ENCODE data around the gene PIP5K1B.

PIP5K1B gene

DNA sequence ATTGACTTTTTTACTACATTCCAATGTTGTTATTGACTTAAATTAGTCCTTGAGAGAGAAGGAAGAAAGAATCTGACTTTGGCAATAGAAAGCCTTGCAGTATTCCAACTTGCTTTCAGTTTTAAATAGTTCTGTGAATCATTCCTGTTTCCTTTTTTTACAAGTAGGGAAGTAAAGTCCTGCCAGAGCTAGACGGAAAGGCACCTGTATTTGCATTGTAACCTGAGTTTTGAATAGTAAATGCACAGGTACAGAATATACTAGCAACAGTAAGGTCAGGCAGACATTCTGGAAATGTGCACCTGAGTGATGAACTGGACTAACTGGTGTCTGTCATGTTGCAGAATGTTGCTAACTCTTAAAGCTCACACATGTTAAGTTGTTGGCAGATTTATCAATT, 208.0 kb downstream of the PIP5K1B start:
- no peak for DNase-seq (ENCODE audit: low spot score)

DNA sequence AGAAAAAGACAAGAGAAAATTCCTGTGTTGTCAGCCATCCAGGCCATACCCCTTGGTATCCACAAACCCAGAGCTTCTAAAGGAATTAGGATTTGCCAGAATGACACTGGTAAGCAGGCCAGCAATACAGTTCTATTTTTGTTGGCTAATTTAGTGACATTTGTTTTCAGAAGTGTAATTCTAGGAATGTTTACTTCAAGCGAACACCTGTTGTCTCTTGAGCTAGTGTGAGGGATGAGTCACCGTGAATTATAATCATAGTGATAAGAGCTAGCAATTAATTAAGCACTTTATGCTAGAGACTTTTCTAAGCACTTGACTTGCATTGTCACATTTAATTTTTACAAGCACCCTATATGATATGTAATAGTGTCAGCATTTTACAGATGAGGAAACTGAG, 209.7 kb downstream of the PIP5K1B start:
- no peak for DNase-seq (ENCODE audit: low spot score)

DNA sequence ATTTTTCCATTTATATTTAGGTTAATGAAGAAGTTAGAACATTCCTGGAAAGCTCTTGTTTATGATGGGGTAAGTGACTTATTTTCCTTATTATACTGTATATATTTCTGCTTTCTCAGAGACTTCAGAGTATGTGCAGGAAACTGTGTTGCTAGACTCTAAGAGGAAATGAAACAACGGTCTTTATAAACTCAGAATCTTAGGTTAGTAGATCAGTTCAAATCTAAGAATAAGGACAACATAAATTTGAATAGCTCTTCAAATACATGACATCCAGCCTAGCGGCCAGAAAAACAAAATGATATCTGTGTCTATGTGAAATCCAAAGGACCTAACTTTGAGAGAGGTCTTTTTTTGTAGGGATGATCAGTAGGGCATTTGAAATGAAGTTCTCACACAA, 214.6 kb downstream of the PIP5K1B start:
- no peak for DNase-seq (ENCODE audit: low spot score)

DNA sequence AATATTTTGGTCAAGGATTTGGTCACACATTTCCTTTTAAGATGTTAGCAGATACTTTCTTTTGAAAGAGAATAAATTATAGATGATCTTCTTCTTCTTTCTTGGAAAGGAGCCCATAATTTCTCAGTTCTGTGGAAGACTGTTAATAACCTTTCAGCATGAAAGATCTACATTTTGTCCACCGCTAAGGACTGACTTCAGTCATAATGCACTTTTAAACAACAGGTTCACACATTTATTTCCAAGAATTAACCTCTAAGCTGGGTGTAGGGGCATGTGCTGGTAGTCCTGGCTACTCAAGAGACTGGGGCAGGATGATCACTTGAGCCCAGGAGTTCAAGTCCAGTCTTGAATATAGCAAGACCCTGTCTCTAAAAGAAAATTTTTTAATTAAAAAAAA, 215.9 kb downstream of the PIP5K1B start:
- DNase-seq (ENCODE audit: low spot score): no peak

DNA sequence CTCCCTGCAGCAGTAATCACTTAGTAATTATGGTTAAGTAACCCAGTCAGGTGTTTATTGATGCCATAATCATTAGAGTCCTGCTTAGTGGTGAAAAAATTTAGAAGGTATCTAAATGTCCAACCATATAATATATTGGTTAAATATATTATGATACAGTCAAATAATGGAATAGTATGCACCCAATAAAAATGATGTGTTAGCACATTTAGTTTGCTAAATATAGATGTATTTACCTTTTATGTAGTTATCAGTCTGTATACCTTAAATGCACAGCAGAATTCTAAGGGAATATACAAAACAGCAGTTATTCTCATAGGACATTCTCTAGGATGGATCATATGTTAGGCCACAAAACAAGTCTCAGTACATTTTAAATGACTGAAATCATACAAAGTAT, 218.4 kb downstream of the PIP5K1B start:
- DNase-seq (ENCODE audit: low spot score): no peak

DNA sequence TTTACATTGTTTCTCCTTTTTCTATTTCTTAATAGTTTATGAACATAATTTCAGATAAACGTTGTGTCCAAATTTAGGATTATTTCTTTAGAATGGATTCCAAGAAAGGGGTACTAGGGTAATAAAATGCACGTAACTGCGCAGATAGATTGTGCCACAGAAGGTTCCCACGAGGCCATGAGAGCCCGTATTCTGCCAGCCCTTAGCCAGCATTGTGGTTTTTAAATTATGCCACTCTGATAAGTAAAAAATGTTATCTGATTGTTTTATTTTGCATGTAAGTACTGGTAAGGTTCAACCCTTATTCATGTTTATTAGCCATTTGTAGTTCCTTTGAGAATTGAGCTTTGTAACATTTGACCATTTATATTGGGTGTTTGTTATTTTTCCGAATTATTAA, 220.1 kb downstream of the PIP5K1B start:
- no peak for DNase-seq (ENCODE audit: low spot score)

DNA sequence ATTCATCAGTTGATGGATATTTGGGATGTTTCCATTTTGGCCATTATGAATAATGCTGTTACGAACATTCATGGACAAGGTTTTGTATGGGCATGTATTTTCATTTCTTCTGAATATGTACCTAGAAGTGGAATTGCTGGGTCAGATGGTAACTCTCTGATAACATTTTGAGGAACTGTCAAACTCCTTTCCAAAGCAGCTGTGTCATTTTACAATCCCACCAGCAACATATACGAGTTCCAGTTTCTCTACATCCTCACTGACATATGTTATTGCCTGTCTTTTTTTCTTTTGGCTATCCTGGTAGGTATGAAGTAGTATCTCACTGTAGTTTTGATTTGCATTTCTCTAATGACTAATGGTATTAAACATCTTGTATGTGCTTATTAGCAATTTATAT, 222.1 kb downstream of the PIP5K1B start:
- no peak for DNase-seq (ENCODE audit: low spot score)

DNA sequence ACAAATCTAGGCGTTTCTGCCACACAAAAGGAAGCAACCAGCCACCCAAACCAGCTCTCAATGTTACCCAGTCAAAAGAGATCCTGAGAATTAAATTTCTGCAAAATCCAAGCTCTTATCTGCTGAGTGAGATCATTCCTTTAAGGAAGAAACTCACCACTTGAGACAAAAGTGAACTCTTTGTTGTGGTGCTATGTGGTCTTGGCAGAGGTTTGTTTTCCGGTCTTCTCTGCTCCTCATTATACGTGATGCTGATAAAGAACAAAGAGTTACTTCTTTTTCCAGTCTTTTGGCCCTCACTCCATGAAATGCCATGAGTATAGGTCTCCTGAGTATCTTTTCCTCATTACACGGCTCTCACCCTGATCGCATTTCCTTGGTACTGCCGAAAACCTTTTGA, 226.8 kb downstream of the PIP5K1B start:
- no peak for DNase-seq (ENCODE audit: low spot score)

DNA sequence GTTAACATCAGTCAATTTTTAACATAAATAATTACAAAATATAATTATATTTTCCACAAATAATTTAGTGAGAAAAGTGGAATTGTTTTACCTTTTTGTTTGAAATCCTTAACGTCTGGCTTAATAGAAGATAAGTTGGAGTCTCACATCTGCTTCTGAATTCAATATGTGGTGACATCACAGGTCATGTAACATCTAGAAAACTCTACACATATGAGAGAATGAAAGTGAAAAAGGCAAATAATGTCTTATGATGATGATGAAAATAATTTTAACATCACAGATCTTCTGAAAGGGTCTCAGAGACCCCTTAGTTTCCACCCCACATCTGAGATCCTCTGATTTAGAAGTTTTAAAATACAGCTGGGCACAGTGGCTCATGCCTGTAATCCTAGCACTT, 227.4 kb downstream of the PIP5K1B start:
- DNase-seq (ENCODE audit: low spot score): no peak

DNA sequence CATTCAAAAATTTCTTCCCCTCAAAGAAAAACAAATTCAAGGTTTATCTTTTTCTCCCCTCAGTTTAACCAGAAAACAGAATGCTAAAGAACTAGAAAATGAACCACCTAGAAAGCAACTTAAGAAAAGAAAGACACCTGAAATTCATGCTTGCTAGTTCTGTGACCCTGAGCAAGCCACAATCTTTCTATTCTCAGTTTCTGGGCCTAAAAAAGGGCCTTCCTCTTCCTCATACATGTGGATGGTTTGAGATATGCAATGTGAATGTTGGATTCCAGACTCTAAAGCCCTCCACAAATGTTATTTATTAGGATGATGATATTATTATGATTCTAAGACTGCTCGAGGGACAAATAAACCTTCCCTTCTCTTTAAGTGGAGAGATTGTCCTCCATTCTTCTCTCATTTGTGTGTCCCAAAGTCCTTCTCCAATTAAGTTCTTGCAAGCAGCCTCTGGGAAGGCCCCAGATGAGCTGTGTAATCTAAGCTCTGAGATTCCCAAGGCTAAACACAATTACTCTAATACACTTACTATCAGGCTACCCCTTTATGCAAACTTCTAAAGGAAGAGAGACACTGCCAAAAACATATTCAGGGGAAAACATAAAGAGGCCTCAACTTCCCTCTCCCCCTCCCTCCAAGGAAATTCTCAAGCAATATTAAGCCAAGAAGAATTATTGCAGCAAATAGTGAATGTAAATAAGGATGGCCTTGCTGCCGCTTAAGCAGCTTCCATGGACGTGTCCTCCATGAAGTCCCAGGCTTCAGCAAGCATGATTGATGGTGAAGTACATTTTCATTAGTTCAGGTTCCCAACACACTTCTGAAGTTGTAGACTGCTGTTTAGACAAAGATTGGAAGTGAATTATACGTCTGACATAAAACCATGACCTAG, 228.6 kb downstream of the PIP5K1B start:
- no peak for DNase-seq (ENCODE audit: low spot score)

DNA sequence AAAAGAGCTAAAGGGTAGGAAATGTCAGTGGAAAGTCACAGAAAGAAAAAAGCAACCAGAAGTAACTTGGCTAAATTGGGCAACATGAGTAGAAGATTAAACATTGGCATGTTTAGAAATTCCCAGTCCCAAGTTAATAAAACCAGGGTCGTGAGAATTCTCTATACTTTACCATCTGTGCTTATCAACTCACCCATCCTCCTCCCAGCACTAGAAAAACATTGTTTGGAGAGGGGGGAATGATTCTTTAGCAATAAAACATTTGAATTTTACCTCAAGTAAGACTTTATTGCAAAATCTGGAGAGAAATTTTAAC, 229.2 kb downstream of the PIP5K1B start:
- no peak for DNase-seq (ENCODE audit: low spot score)

DNA sequence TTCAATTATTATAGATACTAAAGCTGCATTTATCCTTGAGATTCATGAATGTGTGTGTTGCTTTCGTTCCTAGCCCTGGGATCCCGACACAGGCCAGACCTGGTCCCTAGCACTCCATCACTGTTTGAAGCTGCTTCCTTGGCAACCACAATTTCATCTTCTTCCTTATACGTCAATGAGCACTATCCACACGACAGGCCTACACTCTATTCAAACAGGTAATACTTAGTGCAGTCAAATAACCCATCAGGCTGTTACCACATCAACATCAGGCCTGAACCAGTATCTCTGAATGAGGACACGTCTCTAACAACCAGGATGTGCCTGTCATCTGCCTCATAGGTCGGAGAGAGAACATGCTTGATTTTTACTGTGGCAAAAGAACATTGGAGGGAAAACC, 235.5 kb downstream of the PIP5K1B start:
- no peak for DNase-seq (ENCODE audit: low spot score)

DNA sequence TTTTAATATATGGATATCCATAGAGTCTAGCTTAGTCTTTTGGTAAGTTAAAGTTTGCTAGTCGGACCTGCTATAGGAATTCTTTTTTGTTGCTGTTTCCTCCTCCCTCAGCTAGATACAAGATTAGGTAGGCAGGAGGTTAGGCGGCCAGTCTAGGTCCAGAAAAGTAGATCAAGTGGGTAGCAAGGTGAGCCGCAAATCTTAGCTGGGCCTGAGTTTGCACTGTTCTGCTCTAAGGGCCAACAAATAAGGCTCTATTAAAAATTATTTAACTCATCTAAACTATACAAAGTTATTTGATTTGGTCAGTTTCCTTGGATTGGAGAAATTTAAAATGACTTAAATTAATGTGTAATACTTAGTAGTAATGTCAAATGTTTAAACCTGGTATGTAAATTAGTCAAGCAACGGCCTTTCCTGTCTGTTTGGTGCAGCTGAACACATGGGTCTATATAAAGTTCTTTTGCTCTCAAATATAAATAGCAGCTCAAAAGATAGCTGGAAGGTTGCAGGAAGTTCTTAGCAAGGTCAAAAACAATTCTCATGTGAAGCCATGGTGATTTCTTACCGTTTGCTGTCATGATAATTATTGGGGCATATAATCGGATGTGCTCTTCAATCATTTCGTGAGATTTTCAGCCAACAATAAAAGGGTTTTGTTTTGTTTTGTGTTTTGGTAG, 236.9 kb downstream of the PIP5K1B start:
- no peak for DNase-seq (ENCODE audit: low spot score)

DNA sequence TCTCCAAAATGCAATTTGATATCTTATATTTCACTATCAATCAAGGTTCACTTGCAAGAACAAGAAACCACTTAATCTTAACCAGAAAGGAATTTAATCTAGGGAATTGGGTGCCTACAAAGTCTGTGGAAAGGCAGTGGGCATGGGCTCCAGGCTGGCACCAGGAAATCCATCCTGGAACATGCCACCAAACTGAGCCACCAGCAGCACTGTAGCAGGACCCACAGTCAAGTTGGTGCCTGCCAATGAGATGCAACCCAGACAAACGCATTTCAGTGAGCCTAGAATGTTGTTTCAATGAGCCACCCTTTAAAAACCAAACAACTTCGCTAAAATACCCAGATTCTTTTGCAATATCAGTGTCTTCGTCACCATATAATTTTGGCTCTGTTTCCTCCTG, 237.8 kb downstream of the PIP5K1B start:
- DNase-seq (ENCODE audit: low spot score): no peak

DNA sequence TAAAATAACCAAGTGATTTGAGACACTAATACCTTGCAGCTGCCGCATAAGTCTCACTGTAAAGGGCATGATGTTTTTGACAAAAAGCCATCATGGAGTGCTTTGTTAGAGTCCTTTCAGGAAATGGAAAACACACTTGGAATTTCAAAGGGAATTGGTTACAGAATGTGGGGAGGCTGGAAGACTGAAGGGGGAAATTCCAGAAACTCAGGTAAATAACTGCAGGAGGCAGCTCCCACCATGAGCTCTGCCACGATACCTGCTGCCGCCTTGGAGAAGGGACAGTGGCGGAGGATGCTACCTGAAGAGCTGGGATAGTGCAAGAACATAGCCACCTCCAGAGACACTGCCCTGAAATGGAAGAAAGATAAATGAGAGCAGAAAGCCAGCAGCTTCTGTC, 242.0 kb downstream of the PIP5K1B start:
- no peak for DNase-seq (ENCODE audit: low spot score)

DNA sequence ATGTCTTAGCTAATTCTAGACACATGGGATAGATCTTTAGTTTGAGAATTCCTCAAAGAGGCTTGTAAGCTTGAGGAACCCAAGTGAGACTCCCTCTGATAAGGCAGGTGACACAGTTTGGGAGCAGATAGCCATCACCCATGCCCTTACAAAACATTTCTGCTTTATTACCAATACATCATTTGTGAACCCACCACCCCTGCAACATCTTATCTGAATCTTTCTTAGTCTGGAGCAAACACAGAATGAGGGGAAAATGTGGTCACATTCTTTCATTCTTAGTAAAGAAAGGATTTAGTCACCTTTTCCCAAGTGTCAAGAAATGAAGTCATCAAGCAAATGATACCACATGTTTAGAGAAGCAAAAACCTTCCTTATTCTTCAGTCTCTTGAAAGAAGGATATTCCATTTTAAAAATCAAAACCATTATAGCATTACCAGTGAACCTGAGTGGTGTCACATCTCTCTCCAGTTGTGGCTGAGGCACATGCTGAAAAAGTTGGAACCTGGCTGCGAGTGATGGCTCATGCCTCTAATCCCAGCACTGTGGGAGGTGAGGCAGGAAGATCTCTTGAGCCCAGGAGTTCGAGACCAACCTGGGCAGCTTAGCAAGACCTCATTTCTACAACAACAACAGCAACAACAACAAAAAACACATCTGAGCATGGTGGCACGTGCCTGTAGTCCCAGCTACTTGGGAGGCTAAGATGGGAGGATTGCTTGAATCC, 243.0 kb downstream of the PIP5K1B start:
- no peak for DNase-seq (ENCODE audit: low spot score)

DNA sequence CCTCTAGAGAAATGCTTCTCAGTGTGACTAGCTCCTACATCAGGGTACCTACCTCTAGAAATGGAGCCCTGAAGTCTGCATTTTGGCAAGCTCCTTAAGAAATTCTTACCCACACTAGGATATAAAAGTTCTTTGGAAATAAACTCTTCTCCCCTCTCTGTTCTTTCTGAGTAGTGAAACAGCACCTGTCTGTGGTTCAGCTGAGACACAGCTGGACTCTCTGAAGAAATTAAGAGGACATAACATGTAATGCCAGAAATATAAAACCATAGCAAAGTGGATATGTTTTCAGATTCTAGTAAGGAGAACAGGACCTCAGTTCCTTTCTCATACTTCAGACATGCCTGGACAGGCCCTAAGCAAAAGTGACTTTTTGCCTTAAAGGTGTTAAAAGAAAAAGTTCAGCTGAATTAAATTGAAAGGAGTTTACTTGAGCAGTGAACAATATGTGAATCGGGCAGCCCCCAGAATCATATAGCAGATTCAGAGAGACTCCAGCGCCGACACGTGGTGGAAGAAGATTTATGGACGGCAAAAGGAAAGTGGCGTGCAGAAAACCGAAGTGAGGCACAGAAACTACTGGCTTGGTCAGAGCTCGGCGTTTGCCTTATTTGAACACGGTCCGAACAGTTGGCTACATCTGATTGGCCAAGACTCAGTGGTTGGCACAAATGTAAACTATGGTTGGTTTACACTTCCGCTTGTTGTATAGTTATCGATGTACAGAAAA, 244.4 kb downstream of the PIP5K1B start:
- DNase-seq (ENCODE audit: low spot score): no peak

DNA sequence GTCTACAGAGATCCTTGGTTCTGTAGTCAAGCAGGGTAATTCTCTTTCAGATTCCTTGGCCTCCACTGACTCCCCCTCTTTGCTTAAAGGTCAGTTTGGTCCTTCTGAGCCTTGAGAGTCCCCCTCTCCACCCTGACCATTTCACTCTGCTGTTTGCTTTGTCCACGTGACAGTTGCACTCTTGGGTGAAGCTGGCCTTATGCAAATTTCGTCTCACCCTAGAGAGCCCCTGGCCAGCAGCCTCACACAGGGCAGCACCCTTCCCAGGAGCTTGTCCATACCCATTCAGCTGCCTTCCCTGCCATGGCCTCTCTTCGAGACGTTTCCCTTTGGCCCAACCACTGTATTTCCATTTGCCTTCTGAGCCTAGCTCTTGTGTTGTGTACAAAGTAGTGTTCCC, 245.1 kb downstream of the PIP5K1B start:
- peak; percentile 31 for DNase-seq (ENCODE audit: low spot score)

DNA sequence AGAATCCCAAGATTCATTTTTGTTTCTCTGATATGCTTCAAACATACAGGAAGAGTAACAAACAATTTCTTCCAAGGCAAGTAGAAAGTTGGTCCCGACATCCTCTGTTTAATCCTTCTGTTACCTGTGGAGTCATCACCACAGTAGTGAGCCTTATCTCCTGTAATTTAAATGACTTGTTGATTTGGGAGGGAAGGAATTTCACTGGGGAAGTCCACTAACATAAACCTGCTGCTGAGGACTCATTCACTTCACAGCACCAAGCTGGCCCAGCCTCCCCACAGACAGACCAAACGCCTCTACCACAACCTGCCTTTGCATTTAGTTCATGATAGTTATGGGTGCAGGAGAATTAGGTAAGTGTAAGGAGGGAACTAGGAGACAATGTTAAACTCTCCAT, 245.6 kb downstream of the PIP5K1B start:
- DNase-seq (ENCODE audit: low spot score): no peak

DNA sequence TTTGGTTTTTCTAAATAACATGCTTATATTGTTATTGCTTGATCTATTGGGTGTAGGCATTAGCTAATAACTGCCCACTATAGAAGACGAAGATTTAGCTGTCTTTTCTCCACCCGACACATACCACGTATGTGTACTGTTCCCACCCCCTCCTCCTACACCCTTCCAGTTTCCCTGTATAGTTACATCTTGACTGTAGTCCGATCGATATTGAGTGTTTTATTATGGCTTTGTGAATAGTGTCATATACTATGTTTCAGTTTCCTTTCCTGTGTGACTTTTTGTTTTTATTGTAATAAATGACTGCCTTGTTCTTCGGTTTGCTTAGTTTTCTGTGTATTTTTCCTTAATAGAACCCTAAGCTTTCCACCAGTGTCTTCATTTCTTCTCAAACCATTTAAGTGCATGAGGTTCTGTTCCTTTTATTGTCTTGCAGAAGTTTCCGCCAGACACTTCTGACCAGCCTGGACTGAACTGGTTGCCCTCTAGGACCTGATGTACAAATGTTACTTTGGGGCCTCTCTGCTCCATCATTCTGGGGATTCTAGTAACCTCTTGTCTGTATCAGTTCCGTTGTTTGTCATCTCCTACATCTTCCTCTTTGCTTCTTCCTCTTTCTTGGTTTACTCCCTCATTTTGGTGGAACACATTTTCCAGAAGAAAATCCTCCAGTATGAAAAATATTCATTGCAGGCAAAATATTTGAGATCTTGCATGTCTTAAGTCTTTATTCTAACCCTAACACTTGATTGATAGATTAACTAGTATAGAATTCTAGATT, 247.0 kb downstream of the PIP5K1B start:
- no peak for DNase-seq (ENCODE audit: low spot score)

DNA sequence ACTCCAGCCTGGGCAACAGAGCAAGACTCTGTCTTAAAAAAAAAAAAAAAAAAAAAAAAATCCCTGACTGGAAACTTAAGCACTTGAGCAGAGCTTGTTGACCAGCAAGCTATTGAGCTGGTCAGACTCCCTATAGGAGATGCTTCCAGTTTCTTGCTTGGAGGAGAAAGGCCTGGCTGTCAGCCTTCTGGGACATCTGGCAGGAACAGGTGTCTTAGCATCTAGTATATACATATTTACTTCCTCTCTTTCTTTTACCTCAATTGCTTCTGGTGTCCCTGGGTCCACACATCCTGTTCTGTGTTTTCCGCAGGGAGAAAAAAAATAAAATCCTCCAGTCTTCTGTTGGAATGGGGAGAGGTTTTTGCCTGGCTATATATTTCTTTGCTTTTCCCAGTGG, 248.7 kb downstream of the PIP5K1B start:
- no peak for DNase-seq (ENCODE audit: low spot score)

DNA sequence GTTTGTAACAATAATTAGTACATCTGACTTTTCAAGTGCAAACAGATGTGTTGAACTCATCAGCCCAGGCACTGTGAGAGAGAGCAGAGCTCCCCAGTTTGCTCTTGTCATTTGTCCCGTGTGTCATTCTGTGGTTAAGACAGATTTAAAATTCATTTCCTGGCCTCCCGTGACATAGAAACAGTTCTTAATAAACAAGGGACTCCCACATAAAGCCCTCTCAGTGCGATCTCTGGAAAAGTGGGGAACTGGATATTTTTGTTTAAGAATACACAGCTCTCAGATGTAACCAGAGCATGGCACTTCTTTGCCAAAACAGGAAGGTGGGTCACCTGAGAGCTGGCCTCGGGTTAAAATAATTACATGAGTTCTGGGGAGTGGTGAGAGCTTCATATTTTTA, 250.3 kb downstream of the PIP5K1B start:
- no peak for DNase-seq (ENCODE audit: low spot score)
